ENCODE results near the gene SYT12.
"Not testable (repeated sequence)": the region's sequence is repeated elsewhere in the genome, so short reads cannot be mapped to it uniquely, and the experiment has no call there.

The SYT12 gene

DNA sequence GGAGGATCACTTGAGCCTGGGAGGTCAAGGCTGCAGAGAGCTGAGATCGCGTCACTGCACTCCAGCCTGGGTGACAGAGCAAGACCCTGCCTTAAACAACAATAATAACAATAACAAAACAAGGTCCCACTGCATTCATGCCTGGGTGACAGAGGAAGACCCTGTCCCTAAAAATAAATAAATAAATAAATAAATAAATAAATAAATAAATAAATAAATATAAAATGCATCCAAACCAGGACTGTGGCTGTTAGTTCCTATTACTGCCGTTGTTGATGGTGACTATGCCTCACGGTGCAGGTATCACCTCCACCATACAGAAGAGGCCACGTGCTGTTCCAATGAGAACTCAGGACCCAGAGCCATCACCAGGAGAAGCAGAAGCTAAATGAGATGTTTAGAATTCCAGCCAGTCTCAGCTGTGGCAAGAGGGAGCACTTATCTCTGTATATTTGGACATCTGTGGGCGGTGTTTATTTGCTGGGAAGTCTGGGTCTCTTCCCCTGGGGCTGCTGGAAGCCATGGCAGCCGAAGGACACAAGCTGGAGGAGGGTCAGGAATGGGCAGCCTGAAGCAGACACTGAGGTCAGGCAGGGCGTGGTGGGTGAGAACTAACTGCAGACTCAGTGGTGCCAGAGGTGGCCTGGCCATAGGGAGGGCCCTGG is 26.2 kb upstream of the SYT12 start:
- DNase-seq = no peak

DNA sequence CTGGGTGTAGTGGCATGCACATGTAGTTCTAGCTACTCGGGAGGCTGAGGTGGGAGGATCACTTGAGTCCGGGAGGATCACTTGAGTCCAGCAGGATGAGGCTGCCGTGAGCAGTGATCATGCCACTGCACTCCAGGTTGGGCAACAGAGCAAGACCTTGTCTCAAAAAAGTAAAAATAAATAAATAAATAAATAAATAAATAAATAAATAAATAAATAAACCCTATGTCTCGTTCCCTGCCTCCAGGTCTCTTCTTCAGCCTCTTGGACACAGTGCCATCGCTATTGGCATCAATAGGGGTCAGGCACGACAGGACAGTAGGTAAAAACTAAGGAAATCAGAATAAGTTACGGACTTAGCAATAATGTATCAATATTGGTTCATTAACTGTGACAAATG is 23.4 kb upstream of the SYT12 start:
- DNase-seq = no peak

DNA sequence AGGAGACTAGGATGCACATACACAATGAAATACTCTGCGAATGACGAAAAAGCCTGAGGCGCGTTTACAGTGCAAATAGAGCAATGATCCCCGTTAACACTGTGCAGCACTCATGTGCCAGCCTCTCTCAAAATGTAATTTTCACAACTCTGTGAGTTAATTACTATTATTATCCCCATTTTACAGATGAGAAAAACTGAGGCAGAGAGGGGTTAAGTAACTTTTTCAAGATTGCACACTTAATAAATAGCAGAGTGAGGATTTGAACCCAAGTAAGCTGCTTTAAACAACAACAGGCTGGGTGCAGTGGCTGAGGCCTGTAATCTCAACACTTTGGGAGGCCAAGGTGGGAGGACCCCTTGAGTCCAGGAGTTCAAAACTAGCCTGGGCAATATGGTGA is 21.6 kb upstream of the SYT12 start:
- no peak for DNase-seq

DNA sequence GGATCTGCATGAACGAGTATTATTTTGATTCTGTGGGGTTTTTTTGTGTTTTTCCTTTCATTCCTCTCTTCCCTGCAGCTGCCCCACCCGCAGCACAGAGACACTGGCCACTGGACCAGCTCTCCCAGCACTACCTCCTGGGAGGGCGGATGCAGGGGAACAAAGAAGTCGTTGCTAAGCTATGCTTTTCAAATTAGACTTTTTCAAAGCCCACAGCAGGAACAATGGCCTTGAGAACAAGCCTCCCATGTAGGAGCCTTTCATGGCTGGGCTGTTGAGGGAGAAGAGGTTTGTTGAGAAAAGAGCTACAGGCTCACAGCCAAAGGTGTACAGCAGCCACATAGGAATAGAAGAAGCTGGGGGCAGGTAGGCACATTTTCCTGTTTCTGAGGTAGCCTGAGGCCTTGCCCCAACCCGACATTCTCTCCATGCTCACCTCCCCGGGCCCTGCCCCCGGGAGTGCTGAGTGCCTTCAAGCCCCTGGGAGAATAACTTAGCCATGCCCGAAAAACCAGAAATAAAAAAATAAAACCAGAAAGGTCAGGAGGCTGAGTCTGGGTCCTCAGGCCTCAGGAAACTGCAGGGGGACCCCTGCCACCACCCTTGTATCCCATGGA is 20.5 kb upstream of the SYT12 start:
- DNase-seq = no peak

DNA sequence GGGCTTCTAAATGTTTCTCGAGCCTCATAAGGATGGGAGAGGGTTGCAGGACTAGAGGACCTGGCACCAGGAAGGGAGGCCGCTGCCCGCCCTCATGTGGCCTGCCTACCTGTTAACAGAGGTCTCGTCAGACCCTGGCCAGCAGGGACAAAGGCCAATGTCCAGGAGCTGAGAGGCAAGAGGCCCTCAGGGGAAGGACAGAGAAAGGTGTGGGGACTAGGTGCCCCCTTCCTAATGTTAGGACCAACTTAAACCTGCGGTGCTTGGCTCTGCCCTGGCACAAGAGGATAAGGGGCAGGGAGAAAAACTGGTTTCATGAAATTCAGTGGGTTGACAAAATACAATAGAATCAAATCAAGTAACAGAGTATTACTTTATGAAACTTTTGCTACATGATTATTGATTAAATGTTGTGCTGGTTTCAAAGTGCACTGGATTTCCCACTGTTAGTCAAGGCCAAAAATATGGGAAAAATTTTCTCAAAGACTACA is 20.0 kb upstream of the SYT12 start:
- no peak for DNase-seq

DNA sequence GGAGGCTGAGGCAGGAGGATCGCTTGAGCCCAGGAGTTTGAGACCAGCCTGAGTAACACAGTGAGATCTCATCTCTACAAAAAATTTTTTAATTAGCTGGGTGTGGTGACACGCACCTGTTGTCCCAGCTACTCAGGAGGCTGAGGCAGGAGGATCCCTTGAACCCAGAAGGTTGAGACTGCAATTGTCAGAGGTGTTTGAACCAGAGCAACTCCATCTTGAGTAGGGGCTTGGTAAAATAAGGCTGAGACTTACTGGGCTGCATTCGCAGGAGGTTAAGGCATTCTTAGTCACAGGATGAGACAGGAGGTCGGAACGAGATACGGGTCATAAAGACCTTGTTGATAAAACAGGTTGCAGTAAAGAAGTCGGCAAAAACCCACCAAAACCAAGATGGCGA is 17.7 kb upstream of the SYT12 start:
- DNase-seq = not testable (repeated sequence)

DNA sequence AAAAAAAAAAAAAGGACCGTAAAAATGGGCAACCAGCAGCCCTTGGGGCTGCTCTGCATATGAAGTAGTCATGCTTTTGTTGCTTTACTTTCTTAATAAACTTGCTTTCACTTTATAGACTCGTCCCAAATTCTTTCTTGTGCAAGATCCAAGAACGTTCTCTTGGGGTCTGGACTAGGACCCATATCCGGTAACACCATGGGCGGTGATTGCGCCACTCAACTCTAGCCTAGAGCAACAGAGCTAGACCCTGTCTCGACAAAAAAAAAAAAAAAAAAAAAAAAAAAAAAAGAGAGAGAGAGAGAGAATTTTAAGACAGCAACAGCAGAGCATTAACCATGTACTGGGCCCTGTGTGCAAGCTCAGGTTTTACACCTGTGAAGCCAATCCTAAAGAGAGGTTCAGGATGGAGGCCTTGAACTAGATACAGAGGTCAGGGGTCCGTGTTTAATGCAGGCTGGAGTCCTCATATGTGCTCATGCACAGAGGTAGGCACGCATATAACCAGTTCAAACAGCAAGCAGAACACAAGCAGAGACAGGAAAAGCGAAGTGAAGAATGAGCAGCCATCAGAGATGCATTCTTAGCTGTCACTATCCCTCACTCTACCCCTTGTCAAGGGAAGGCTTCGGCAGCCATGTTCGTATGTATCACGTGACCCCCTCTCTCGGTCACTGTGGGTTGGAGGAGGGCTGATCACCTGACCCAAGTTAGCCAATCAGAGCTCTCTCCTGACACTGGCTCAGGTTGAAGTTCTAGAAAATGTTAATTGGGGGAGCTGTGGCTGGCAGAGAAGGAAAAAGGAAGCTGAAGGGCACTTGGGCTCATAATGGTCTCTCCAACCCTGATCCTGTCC is 16.7 kb upstream of the SYT12 start:
- peak; percentile 48 for DNase-seq

DNA sequence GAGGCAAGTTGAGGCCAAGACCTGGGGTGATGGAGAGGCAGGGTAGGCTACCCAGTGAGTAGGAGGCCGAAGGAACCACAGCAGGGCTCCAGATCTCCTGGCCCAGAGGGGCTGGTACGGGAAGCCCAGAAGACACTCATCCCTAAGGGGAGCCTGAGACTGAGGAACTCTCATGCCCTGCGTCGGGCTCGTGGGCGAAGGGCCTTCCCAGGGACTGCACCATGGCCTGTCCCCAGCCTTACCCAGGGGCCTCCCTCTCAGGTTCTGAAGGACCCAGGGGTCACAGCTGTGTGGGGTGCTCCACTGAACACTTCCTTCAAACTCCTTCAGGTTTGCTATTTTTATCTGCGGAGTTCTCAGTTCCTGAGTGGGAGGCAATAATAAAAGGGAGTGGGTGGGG is 15.8 kb upstream of the SYT12 start:
- DNase-seq = no peak

DNA sequence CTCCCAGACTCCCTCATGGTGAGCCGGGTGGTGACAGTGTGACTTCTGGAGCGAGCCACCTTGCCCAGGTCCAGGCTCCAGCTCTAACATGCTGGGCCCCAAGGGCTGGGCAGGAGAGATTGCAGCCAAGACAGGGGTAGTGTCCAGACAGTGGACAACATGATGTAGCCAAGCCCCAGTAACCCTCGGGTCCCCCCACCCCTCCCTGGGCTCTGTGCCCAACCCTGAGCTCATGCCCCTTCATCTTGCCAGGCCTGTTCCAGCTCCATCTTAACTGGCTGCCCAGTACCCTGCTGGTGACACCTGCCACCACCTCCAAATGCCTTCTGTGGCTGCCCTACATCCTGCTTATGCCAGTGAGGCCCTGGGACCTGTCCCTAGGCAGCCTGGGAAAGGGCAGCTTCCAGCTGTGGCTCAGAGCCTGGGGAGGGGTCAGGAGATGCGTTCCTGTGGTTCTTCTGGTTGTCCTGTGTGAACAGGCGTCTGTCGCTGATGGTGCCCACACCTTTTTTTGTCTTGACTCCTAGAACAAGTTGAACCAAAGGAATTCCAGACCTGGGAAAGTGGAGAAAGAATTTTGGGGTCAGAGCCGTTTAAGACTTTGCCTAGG is 12.5 kb upstream of the SYT12 start:
- DNase-seq = no peak

DNA sequence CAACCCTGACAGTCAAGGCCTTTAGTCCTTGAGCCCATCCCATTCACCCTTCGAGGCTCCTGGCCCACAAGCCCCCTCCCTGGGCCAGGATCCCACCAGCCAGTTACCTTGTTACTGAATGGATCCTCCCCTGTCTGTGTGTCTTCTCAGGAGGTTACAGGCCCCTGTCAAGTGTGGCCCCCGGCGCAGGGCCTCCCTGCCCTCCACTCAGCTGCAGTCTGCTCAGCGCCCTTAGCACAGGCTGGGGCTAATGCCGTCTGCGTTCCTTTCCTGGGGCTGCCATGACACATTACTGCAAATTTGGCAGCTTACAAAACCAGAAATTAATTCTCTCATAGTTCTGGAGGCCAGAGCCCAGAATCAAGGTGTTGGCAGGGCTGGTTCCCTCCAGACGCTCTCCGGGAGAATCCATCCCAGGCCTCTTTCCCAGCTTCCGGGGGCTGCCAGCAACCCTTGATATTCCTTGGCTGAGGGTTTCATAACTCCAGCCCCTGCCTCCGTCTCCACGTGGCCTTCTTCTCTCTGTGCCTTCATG is 9.4 kb upstream of the SYT12 start:
- no peak for DNase-seq

DNA sequence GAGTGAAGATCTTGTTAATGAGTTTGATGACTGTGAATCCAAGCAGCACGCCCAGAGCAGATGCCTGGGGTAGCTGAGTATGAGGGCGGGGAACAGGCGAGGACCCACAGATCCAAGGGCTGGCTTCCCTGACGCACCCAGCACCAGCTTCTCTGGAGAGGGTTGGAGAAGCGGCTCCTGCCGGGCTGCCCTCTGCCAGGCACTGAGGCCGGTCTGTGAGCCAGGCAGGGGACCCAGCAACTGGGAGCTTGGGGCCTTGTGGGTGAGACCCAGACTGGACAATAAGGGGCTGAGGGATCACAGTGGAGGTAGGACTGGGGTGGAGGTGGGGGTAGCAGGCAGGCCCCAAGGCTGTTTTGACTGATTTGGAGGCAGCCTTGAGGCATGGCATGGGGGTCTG is 8.6 kb upstream of the SYT12 start:
- DNase-seq = no peak

DNA sequence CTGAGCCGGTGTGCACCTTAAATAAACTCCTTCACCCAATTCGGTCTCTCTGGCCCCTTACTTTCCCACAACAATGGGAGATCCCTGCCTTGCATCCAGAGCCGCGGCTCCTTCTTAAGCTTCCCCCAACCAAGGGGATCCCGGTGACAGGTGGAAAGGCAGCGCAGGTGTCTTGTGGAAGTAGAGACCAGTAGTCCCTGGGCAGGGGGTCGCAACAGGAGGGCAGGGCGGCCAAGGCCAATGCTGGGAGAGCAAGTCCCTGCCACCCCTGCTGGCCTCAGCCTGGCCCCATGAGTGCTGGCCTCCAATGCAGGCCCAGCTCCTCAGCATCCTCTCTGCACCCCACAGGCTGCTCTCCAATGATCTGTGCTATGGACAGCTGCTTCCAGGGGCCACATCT is 7.9 kb upstream of the SYT12 start:
- no peak for DNase-seq

DNA sequence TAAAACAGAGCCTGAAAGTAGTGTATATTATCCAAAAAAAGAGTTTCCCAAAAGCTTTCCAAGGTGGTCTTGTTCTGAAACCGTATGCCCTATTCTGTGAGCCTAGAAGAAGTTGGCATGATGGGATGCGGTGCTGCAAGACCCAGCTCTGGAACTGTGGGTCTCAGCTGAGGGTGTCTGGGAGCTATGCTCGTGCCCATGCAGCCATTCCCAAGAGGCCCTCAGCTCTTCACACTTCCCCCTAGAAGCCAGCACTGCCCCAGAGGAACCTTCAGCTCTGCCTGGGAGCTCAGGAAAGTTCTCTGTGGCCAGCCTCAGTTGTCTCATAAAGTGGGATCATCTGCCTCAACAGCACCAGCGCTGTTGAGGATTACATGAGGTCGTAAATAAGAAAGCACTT is 6.4 kb upstream of the SYT12 start:
- DNase-seq = no peak

DNA sequence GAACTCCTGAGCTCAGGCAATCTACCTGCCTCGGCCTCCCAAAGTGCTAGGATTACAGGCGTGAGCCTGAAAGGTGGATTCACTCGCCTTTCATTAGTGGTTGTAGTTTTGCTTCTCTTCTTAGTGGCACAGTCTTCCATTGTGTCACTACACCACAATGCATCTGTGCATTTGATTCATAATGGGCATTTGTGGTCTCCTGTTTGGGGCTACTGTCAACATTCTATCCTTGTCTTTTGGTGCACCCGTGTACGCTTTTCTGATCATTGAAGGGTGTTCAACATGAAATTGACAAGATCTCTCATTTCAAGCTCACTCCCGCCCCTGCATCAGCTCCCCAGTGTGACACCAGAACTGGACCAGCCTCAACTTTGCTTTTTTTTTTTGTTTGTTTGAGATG is 2.0 kb upstream of the SYT12 start:
- no peak for DNase-seq

DNA sequence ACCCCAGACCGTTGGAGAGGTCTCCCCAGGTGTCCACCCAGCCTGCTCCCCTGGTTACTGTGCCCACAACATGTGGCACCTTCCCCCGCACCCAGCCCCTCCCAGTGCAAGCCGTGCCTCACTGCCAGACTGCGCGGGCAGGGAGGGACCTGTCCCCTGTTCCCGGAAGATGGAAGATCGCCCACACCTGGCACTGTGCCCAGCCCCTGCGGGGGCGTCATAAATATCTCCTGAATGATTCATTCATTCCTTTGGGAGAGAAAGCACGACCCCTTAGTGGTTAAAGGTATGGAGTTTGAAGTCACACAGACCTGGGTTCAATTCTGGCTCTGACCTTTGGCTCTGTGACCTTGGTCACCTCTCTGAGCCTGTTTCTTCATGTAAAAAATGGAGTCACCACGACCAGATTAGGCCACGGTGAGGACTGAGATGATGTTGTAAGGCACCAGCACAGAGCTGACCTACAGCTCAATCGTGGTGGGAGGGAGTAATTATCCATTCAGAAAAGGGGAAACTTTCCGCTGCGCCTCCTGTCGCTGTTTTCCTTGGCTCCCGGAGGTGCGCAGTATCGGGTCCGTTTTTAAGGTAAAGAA is 497 bp upstream of the SYT12 start:
- no peak for DNase-seq

DNA sequence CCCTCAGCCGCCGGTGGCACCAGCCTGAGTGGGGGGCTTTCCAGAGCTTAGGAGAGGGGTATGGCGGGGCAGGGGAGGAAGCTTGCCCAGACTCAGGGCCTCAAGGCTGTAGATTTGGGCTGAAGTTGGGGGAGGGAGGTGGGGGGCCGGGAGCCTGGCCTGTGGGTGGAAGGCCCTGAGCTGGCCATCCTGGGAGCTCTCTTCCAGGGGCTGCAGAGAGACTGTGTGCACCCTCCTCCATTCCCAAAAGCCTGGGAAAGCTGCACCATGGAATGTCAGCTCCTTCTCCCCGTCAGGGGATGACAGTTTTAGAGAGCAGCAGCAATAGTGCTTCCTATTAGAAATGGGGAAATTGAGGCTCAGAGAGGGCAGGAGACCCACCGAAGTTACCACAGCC is 1.0 kb downstream of the SYT12 start:
- DNase-seq = no peak

DNA sequence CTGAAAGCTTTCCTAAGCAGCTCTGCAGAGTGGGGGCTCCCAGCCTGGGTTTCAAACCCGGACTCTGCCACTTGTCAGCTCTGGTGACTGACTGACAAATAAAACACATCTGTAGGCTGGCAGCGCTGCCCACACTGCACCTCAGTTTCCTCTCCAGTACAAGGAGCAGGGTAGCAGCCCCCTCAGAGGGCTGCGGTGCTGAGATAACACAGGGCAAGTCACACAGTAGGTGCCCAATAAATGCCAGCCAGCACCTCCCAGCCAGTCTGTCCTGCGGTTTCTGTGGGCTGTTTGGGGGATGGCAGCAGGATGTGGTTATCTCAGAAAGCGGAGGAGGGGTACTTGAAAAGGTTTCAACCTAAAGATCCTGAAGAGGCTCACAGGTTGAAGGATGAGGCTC is 1.5 kb downstream of the SYT12 start:
- peak; percentile 68 for DNase-seq

DNA sequence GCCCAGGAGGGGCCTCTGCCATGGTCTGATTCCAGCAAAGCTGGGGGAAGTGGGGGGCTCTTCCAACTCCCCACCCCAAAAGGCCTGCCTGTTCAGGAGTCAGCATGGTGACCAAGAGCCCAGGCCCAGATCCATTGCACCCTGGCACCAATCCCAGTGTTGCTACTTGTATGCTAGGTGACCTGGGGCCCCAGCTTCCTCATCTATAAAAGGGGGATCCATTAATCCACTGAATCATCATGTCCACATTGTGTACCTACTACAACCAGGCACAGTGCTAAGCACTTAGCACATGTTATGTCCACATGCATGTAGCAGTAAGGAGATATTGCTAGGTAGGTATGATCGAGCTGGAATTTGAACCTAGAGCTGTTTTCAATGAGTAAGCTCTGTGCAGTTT is 2.0 kb downstream of the SYT12 start:
- DNase-seq = no peak

DNA sequence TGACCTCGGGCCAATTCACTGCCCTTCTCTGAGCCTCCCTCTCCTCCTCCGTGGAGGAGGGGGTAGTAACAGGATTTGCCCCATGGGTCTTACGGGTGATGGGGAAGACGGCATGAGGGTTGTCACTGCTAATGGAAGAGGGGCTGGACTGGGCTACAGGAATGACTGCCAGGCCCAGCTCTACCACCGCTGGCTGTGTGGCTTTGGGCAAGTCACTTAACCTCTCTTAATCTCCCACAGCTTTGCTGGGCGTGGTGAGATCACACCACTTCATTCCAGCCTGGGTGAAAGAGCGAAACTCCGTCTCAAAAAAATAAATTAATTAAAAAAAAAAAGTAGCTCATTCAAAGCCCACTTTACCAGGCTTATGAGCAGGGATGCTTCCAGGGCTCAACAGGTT is 2.8 kb downstream of the SYT12 start:
- DNase-seq = no peak

DNA sequence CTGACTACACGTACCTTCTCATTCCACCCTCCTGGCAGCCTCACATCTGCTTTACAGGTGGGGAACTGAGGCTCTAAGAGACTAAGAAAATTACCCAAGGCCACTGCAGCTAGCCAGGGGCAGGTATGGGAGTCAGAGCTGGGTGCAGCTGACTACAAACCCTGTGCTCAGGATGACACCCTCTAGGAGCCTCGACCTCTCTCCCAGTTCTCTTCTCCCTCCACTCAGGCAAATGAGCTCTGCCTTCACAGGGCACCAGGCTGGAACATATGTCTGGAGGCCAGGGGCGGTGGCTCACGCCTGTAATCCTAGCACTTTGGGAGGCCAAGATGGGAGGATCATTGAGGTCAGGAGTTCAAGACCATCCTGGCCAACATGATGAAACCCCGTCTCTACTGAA is 4.0 kb downstream of the SYT12 start:
- DNase-seq = no peak

DNA sequence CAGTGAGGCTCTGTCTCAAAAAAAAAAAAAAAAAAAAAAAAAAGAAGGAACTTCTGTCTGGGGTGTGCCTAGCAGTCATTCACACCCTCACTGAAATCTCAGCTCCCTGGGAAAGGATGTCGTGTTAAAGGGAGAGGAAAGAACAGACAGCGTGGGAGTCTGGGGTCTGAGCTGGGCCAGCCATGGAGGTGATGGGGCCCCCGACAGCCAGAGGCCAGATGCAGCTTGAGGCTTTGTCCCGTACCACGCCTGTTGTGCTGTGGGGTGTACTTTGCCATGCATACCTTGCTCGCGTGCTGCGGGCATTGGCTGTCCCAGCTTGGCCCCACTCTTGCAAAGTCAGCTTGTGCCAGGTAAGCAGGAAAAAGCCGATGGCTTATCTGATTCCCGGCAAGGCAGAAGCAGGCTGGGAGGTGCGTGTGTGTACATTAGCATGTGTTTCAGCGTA is 4.6 kb downstream of the SYT12 start:
- DNase-seq = no peak

DNA sequence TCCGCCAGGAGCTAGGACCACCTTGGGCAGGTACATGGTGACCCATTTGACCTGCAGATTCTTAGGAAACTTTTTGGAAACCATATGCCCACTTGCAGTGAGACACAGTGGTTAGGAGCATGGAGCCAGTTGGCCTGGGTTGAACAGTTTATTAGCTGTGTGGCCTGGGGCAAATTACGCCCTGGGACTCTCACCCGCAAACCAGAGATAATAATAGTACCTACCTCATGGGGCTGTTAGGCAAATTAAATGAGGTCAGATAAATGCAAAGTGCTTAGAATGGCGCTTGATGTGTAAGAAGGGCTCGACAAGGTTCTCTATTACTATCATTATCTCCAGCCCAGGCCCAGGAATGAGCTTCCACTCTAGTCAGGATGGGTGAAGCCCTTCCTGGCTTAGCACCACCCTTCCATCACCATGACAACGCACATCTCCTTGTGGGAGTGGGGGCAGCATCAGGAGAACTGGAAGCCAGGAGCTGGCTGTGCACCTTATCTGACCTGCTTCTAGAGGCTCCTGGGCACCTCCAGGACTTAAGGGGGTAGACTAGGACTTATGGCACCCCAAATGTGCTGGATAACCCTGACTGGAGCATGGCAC is 5.1 kb downstream of the SYT12 start:
- no peak for DNase-seq

Data from stimulated activated CD4-positive, alpha-beta T cell treated with anti-CD3 and anti-CD28 coated beads, Interleukin-15, amount 100 ng/mL, for 24 hours (primary cell).